HepG2 (cell line): ENCODE data around the gene NDUFS1. TPM values are rescaled to one million over a fixed set of nuclear protein-coding genes. Genes with fewer than 3 reads are reported as not detected.

ENCODE experiments used
- LCORL ChIP-seq, 2 experiments: fragments of 450-650 bp in 1 of 2; sonication (generic) in 1 of 2; formaldehyde crosslinking in 1 of 2; IDR thresholded peaks; 2 replicates each; pipeline versions ENCODE4 v1.5.0 to v1.6.1; 2017 to 2020; ENCODE audit warnings: antibody characterized with exemption in 1 of 2, missing genetic modification reagents in 1 of 2
- MXI1 ChIP-seq: IDR thresholded peaks from 3 replicates; pipeline ENCODE4 v1.6.1; 2012; ENCODE audit warnings: low read depth, low read length, inconsistent platforms, borderline replicate concordance
- NR2F2 ChIP-seq: IDR thresholded peaks from 2 replicates; pipeline ENCODE4 v1.6.1; 2012; ENCODE audit warnings: low read depth, inconsistent platforms, borderline replicate concordance
- PPARG ChIP-seq: conservative IDR thresholded peaks from 2 replicates; pipeline ENCODE4 v1.6.1; 2016; ENCODE audit warnings: missing biosample characterization, missing genetic modification reagents
- RBFOX2 ChIP-seq: fragments of 200-400 bp; formaldehyde crosslinking; IDR thresholded peaks from 2 replicates; pipeline ENCODE4 v1.6.1; 2017; ENCODE audit warnings: low read depth, mild to moderate bottlenecking, low read length
- SCMH1 ChIP-seq: sonication (generic); formaldehyde crosslinking; IDR thresholded peaks from 2 replicates; pipeline ENCODE4 v1.9.0; 2021; ENCODE audit warnings: missing genetic modification reagents, mild to moderate bottlenecking, borderline replicate concordance
- STAT5B ChIP-seq: sonication (generic); formaldehyde crosslinking; IDR thresholded peaks from 2 replicates; pipeline ENCODE4 v1.4.0; 2020; ENCODE audit warnings: missing genetic modification reagents
- TOPORS ChIP-seq: sonication (generic); formaldehyde crosslinking; IDR thresholded peaks from 2 replicates; pipeline ENCODE4 v1.8.0; 2023; ENCODE audit warnings: mild to moderate bottlenecking, missing genetic modification reagents
- ZNF350 ChIP-seq: sonication (generic); formaldehyde crosslinking; IDR thresholded peaks from 2 replicates; pipeline ENCODE4 v1.4.0; 2020; ENCODE audit warnings: mild to moderate bottlenecking, low read depth, missing genetic modification reagents, borderline replicate concordance
- ZNF724P ChIP-seq: sonication (generic); formaldehyde crosslinking; IDR thresholded peaks from 2 replicates; pipeline ENCODE4 v1.8.0; 2022; ENCODE audit warnings: missing genetic modification reagents, borderline replicate concordance
- ZSCAN20 ChIP-seq: sonication (generic); formaldehyde crosslinking; IDR thresholded peaks from 2 replicates; pipeline ENCODE4 v1.4.0; 2020; ENCODE audit warnings: missing genetic modification reagents, mild to moderate bottlenecking, borderline replicate concordance
- polyA plus RNA-seq, 8 experiments: library from polyadenylated mRNA; depleted of rRNA in 3 of 8; stranded (reverse) in 7 of 8; unstranded in 1 of 8; fragments of >200 nt; fragmentation: Illumina TruSeq in 4 of 8; extraction: Trizol in 4 of 8; gene quantifications; 2 replicates each; pipeline versions ENCODE4 v1.2.1 to v1.2.3, GENCODE V29; 2011 to 2016; ENCODE audit warnings: low read depth in 4 of 8, missing spikeins in 1 of 8, mixed read lengths in 1 of 8; ENCODE audit not compliant: insufficient read depth in 1 of 8
- total RNA-seq, 5 experiments: library from RNA; depleted of rRNA; stranded (reverse); fragments of >200 nt; fragmentation: Illumina TruSeq; extraction: Trizol; gene quantifications; 2 replicates each; pipeline ENCODE4 v1.2.3, GENCODE V29; 2016; ENCODE audit warnings: low read depth in 1 of 5
- TF ChIP-seq, protein P1 (sequence below): sonication (generic); formaldehyde crosslinking; IDR thresholded peaks from 2 replicates; pipeline ENCODE4 v1.8.0; 2022; ENCODE audit warnings: mild to moderate bottlenecking, missing genetic modification reagents, moderate library complexity
- TF ChIP-seq, protein P2 (sequence below): IDR thresholded peaks from 2 replicates; pipeline ENCODE4 v1.6.1; 2012; ENCODE audit warnings: low read length, improper control_type of control experiment

Gene NDUFS1
- total and polyA plus RNA-seq, 2 of the 13 experiments (the other 11 are each of a cell fraction or from before 2014, with no cell fraction given): 139 to 242 TPM

GRCh38 chr2:206160807-206161179 lies 1.5 kb upstream of the NDUFS1 start (continued):
- no peak for TF ChIP-seq STAT5B (CRISPR knock-in tag)
- no peak for TF ChIP-seq LCORL (IDR thresholded peaks at IDR 0.05)
- TF ChIP-seq LCORL (CRISPR knock-in tag; IDR thresholded peaks at IDR 0.05): no peak
- no peak for TF ChIP-seq ZSCAN20
- peak; percentile 85 for TF ChIP-seq NR2F2
- TF ChIP-seq RBFOX2: no peak
- TF ChIP-seq SCMH1 (CRISPR knock-in tag): no peak
- peak; percentile 39; the same call in 1 of the 3 replicates for TF ChIP-seq MXI1
- TF ChIP-seq PPARG (CRISPR knock-in tag): peak; percentile 86
- TF ChIP-seq ZNF350: 0 out of 2 replicates have a peak, but pooled peaks have one; percentile 21
- TF ChIP-seq TOPORS (CRISPR knock-in tag): no peak
- no peak for TF ChIP-seq ZNF724P (CRISPR knock-in tag)
- TF ChIP-seq, protein P1, sequence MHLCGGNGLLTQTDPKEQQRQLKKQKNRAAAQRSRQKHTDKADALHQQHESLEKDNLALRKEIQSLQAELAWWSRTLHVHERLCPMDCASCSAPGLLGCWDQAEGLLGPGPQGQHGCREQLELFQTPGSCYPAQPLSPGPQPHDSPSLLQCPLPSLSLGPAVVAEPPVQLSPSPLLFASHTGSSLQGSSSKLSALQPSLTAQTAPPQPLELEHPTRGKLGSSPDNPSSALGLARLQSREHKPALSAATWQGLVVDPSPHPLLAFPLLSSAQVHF: 0 out of 2 replicates have a peak, but pooled peaks have one; percentile 8
- TF ChIP-seq, protein P2, sequence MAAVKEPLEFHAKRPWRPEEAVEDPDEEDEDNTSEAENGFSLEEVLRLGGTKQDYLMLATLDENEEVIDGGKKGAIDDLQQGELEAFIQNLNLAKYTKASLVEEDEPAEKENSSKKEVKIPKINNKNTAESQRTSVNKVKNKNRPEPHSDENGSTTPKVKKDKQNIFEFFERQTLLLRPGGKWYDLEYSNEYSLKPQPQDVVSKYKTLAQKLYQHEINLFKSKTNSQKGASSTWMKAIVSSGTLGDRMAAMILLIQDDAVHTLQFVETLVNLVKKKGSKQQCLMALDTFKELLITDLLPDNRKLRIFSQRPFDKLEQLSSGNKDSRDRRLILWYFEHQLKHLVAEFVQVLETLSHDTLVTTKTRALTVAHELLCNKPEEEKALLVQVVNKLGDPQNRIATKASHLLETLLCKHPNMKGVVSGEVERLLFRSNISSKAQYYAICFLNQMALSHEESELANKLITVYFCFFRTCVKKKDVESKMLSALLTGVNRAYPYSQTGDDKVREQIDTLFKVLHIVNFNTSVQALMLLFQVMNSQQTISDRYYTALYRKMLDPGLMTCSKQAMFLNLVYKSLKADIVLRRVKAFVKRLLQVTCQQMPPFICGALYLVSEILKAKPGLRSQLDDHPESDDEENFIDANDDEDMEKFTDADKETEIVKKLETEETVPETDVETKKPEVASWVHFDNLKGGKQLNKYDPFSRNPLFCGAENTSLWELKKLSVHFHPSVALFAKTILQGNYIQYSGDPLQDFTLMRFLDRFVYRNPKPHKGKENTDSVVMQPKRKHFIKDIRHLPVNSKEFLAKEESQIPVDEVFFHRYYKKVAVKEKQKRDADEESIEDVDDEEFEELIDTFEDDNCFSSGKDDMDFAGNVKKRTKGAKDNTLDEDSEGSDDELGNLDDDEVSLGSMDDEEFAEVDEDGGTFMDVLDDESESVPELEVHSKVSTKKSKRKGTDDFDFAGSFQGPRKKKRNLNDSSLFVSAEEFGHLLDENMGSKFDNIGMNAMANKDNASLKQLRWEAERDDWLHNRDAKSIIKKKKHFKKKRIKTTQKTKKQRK: no peak
